Tibial nerve (tissue), 4 donors: ENCODE results near the gene IFNE. TPM values are rescaled to one million over a fixed set of nuclear protein-coding genes. Genes with fewer than 3 reads are reported as not detected.
A peak's percentile ranks its signal among the peaks of the same experiment; 100 is the strongest.

Experiments used
- DNase-seq, 2 donors: peaks; one replicate each; pipeline ENCODE4 v3.0.0-alpha.2; 2019; ENCODE audit warnings: low spot score in 2 of 2
- H3K27ac ChIP-seq, 4 donors: fragments of 200-600 bp; sonication (generic) in 3 of 4; one replicate each; pipeline ENCODE4 v1.5.1; 2017 to 2019; ENCODE audit warnings: mild to moderate bottlenecking in 1 of 4
- H3K27me3 ChIP-seq, 2 donors: fragments of 200-600 bp; sonication (generic) in 1 of 2; one replicate each; pipeline versions ENCODE4 v1.5.1 to v1.6.0; 2017 to 2019
- H3K36me3 ChIP-seq, 3 donors: fragments of 200-600 bp; sonication (generic); one replicate each; pipeline ENCODE4 v1.5.1; 2018 to 2019
- H3K4me1 ChIP-seq, 4 donors: fragments of 200-600 bp; sonication (generic) in 3 of 4; one replicate each; pipeline ENCODE4 v1.5.1; 2017 to 2019
- H3K4me3 ChIP-seq, 4 donors: fragments of 200-600 bp; sonication (generic) in 3 of 4; one replicate each; pipeline ENCODE4 v1.5.1; 2017 to 2019; ENCODE audit warnings: mild to moderate bottlenecking in 1 of 4, moderate library complexity in 1 of 4
- H3K9me3 ChIP-seq, 4 donors: fragments of 200-600 bp; sonication (generic) in 3 of 4; one replicate each; pipeline ENCODE4 v1.5.1; 2017 to 2019
- EP300 ChIP-seq, 2 donors: sonication (generic); formaldehyde crosslinking; IDR thresholded peaks; one replicate each; pipeline ENCODE4 v1.6.1; 2017; ENCODE audit warnings: antibody characterized with exemption in 2 of 2, mild to moderate bottlenecking in 1 of 2
- POLR2A ChIP-seq, 2 donors: fragments of 450-650 bp; IDR thresholded peaks; one replicate each; pipeline ENCODE4 v1.6.1; 2017; ENCODE audit warnings: antibody characterized with exemption in 2 of 2, mild to moderate bottlenecking in 2 of 2, moderate library complexity in 2 of 2
- WGBS, 2 donors: methylation state at CpG; one replicate each; pipeline ENCODE4 v1.1.5; 2018; 5-methylcytosine and 5-hydroxymethylcytosine counted together
- total RNA-seq, 4 donors: library from RNA; depleted of rRNA; stranded (reverse); fragments of >200 nt; gene quantifications; one replicate each; pipeline ENCODE4 v1.1.0, GENCODE V29; 2016
- TF ChIP-seq, protein P1 (sequence below), 5 experiments: fragments of 200-600 bp in 3 of 5; fragments of 450-650 bp in 2 of 5; sonication (generic) in 3 of 5; IDR thresholded peaks; one replicate each; pipeline ENCODE4 v1.5.1; 2016 to 2019; ENCODE audit warnings: antibody characterized with exemption in 5 of 5, mild to moderate bottlenecking in 3 of 5, moderate library complexity in 2 of 5

Gene IFNE
- total RNA-seq, 4 donors from 2014 or later, result not detected

DNA sequence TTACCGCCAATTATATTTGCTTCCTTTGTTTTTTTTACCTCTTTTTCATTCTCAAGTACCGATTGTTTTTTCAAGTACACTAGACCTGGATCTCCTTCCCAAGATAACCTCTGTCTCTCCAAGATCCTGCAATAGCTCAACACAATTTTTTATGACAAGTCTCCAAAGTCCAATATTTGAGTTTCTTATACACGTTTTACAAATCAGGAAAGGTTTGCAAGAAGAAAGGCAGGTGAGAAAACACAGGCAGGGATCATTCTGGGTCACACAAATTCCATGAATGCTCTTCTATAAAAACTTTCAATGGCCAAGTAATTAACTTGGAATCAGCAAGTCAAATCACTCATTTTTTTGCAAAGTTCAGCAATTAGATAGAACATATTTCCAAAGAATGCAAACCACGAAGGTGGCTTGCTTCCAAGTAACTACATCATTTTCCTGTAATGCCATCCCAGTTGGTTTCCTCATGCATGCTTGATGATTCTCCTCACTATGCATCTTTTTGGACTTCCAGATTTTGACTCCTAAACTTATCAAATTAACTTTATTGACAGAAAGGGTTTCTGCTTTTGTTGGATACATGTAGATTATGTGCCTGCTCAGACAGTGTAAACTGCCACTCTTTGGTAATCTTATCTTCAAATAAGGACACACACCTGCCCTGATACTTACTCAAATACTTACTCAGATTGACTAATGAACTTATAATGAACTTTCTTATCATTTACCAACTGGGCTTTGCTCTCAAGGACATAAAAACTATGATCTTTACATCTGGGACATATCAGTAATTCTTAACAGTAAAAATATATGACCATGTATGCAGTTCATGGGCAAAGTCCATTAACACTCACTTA lies 24.7 kb upstream of the IFNE start:
- no peaks in the 10 kb centered on the region for H3K27me3 ChIP-seq
- H3K4me3 ChIP-seq, result no peak overlapping the region
- peak in 1 of 2 donors; percentile 17 for DNase-seq
- no peaks in the 10 kb centered on the region for H3K36me3 ChIP-seq
- no peak for TF ChIP-seq EP300 (IDR thresholded peaks at IDR 0.05)
- no peak for TF ChIP-seq POLR2A (IDR thresholded peaks at IDR 0.05)
- TF ChIP-seq, protein P1, sequence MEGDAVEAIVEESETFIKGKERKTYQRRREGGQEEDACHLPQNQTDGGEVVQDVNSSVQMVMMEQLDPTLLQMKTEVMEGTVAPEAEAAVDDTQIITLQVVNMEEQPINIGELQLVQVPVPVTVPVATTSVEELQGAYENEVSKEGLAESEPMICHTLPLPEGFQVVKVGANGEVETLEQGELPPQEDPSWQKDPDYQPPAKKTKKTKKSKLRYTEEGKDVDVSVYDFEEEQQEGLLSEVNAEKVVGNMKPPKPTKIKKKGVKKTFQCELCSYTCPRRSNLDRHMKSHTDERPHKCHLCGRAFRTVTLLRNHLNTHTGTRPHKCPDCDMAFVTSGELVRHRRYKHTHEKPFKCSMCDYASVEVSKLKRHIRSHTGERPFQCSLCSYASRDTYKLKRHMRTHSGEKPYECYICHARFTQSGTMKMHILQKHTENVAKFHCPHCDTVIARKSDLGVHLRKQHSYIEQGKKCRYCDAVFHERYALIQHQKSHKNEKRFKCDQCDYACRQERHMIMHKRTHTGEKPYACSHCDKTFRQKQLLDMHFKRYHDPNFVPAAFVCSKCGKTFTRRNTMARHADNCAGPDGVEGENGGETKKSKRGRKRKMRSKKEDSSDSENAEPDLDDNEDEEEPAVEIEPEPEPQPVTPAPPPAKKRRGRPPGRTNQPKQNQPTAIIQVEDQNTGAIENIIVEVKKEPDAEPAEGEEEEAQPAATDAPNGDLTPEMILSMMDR (IDR thresholded peaks at IDR 0.05), result no peak
- no peaks in the 10 kb centered on the region for H3K9me3 ChIP-seq
- peaks cover 0 to 8% (median 0%) of the 10 kb centered on the region in 4 donors for H3K4me1 ChIP-seq
- WGBS, 2 donors, result 38 to 39% methylated on average over 4 of the region's 4 CpGs
- no peak overlapping the region for H3K27ac ChIP-seq

GRCh38 chr9:21505425-21506179 lies 23.5 kb upstream of the IFNE start:
- Histone ChIP-seq H3K4me3 (no peak overlapping the region), H3K4me1 (peaks cover 0 to 8% (median 0%) of the 10 kb centered on the region in 4 donors), H3K9me3 (no peaks in the 10 kb centered on the region), H3K36me3 (no peaks in the 10 kb centered on the region), H3K27me3 (no peaks in the 10 kb centered on the region), H3K27ac (no peak overlapping the region)
- no peak for DNase-seq
- TF ChIP-seq, protein P1 (IDR thresholded peaks at IDR 0.05), result no peak
- TF ChIP-seq POLR2A (IDR thresholded peaks at IDR 0.05) (no peak), EP300 (IDR thresholded peaks at IDR 0.05) (no peak)
- 81 to 86% methylated on average over 10 of the region's 10 CpGs for WGBS, 2 donors

GRCh38 chr9:21504894-21505293 lies 22.8 kb upstream of the IFNE start:
- no peak overlapping the region for H3K4me3 ChIP-seq
- TF ChIP-seq POLR2A (IDR thresholded peaks at IDR 0.05) (no peak), EP300 (IDR thresholded peaks at IDR 0.05) (no peak)
- TF ChIP-seq, protein P1 (IDR thresholded peaks at IDR 0.05), result no peak
- H3K4me1 ChIP-seq, result peaks cover 0 to 8% (median 0%) of the 10 kb centered on the region in 4 donors
- no peaks in the 10 kb centered on the region for H3K27me3 ChIP-seq
- no peak overlapping the region for H3K27ac ChIP-seq
- DNase-seq, result no peak
- no peaks in the 10 kb centered on the region for H3K36me3 ChIP-seq
- no peaks in the 10 kb centered on the region for H3K9me3 ChIP-seq

GRCh38 chr9:21504113-21504512 lies 22.0 kb upstream of the IFNE start:
- Histone ChIP-seq H3K27ac (no peak overlapping the region), H3K4me1 (peaks cover 0 to 8% (median 0%) of the 10 kb centered on the region in 4 donors), H3K27me3 (no peaks in the 10 kb centered on the region), H3K4me3 (no peak overlapping the region), H3K36me3 (no peaks in the 10 kb centered on the region), H3K9me3 (no peaks in the 10 kb centered on the region)
- WGBS, 2 donors, result 72 to 81% methylated on average over 2 of the region's 2 CpGs
- no peak for DNase-seq
- no peak for TF ChIP-seq POLR2A (IDR thresholded peaks at IDR 0.05)
- TF ChIP-seq, protein P1 (IDR thresholded peaks at IDR 0.05), result no peak
- TF ChIP-seq EP300 (IDR thresholded peaks at IDR 0.05), result no peak

DNA sequence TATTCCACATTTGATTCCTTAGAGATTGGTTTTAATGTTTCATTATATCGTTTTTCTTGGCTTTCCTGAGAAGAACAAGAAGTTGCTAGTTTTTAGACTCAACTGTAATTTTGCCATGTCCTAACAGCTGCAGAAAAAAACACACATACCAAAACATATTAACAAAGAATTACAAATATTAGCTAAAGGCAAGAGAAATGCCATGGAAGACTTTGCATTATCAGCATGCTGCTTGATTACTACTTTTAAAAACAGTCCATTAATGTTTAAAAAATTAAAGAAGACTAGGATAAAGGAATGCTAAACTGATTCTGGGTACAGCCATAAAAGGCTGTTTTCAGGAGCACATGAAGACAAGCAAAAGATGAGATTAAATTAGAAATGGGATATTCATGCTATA lies 20.5 kb upstream of the IFNE start:
- Histone ChIP-seq H3K27ac (no peak overlapping the region), H3K4me1 (peaks cover 0 to 8% (median 0%) of the 10 kb centered on the region in 4 donors), H3K27me3 (no peaks in the 10 kb centered on the region), H3K9me3 (no peaks in the 10 kb centered on the region), H3K4me3 (no peak overlapping the region), H3K36me3 (no peaks in the 10 kb centered on the region)
- 64 to 66% methylated on average over 1 of the region's 1 CpG for WGBS, 2 donors
- TF ChIP-seq EP300 (IDR thresholded peaks at IDR 0.05) (no peak), POLR2A (IDR thresholded peaks at IDR 0.05) (no peak)
- TF ChIP-seq, protein P1 (IDR thresholded peaks at IDR 0.05), result no peak
- no peak for DNase-seq
